Uterus (tissue), 4 donors: Measurements from ENCODE around the gene TXNDC11. TPM values are rescaled to one million over a fixed set of nuclear protein-coding genes. Genes with fewer than 3 reads are reported as not detected.

ENCODE experiments used
- DNase-seq, 2 donors: peaks; one replicate each; pipeline ENCODE4 v3.0.0-alpha.2; 2019 to 2020
- H3K27ac ChIP-seq, 2 donors: fragments of 200-600 bp; sonication (generic); 1 replicate in 1 of 2; 2 replicates in 1 of 2; pipeline ENCODE4 v1.5.1; 2016 to 2018
- H3K27me3 ChIP-seq, 2 donors: fragments of 200-600 bp; sonication (generic); one replicate each; pipeline ENCODE4 v1.5.1; 2018 to 2019; ENCODE audit warnings: control low read depth in 1 of 2
- H3K36me3 ChIP-seq, 2 donors: fragments of 200-600 bp; sonication (generic); one replicate each; pipeline ENCODE4 v1.5.1; 2019; ENCODE audit warnings: control low read depth in 1 of 2
- H3K4me1 ChIP-seq, 2 donors: fragments of 200-600 bp; sonication (generic); one replicate each; pipeline ENCODE4 v1.5.1; 2018 to 2019; ENCODE audit warnings: control low read depth in 1 of 2
- H3K4me3 ChIP-seq, 2 donors: fragments of 200-600 bp; sonication (generic); 1 replicate in 1 of 2; 2 replicates in 1 of 2; pipeline ENCODE4 v1.5.1; 2018 to 2019; ENCODE audit warnings: mild to moderate bottlenecking in 1 of 2
- H3K9me3 ChIP-seq, 2 donors: fragments of 200-600 bp; sonication (generic); one replicate each; pipeline ENCODE4 v1.5.1; 2019; ENCODE audit warnings: control low read depth in 1 of 2
- POLR2A ChIP-seq, 2 donors: fragments of 450-650 bp; IDR thresholded peaks; one replicate each; pipeline ENCODE4 v1.6.1; 2016; ENCODE audit warnings: antibody characterized with exemption in 2 of 2, mild to moderate bottlenecking in 1 of 2, moderate library complexity in 1 of 2
- intact Hi-C: fragments of 100-400 bp; cut with DNase I; formaldehyde crosslinking; loops from one replicate; pipeline ENCODE4 v1.15.1; 2023; ENCODE audit warnings: low total_unique reads
- total RNA-seq, 4 donors: library from RNA; depleted of rRNA in 3 of 4; stranded (reverse); fragments of >200 nt in 3 of 4; gene quantifications; one replicate each; pipeline versions ENCODE4 v1.1.0 to v1.2.4, GENCODE V29; 2014 to 2023
- TF ChIP-seq, protein P1 (sequence below), 4 experiments: fragments of 200-600 bp in 2 of 4; fragments of 450-650 bp in 2 of 4; sonication (generic) in 2 of 4; IDR thresholded peaks; one replicate each; pipeline ENCODE4 v1.5.1; 2016 to 2019; ENCODE audit warnings: antibody characterized with exemption in 4 of 4, mild to moderate bottlenecking in 2 of 4, moderate library complexity in 1 of 4
- donor health status: DM: yes; HTN: yes; CAD: no.

TXNDC11 gene
- total RNA-seq, 4 donors from 2014 or later = 6.1 to 52.0 (median 40.0) TPM

DNA sequence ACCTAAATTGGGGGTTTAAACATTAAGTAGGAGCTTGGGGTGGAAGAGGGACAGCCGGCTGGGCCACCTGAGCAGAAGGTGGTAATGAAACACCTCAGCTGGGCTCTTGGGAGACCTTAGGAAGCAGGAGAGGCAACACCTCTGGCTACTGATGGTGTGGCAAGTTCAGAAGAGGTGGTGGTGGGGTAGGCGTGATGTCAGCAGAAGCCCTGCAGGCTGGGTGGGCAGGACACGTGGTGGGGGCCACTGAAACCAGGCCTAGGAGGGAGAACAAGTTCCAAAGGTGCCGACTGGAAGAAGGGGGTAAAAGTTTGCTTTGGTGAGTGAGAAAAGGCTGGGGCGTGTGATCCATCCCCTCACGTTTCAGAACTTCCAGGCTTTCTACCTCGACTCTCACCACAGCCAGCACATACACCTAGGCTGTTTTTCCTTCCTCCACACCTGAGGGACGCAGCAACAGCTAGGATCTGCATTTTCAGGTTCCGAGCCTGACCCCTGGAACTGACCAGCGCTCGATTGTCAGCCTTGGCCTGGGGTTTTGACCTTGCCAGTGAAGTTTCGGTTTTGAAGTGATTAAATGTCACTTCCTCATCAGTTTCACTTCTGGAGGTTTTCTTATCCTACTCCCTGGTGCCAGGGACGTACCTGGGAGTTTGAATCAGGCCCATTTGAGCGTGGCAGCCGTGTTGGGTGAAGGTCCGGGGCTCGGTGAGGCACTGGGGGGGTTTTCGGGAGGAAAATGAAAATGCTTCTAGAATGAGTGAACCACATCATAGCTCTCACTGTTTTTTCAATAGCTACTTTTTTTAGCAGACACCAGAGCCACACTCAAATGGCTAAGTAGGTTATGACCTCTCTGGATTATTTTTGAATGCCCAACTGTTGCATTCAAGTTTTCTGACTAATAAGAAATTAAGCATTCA lies 64.4 kb downstream of the TXNDC11 start:
- Histone ChIP-seq H3K36me3 (no peaks in the 10 kb centered on the region), H3K4me3 (no peak overlapping the region), H3K27ac (peak overlapping the region in 1 of 2 donors; percentile 56), H3K27me3 (no peaks in the 10 kb centered on the region), H3K4me1 (peaks cover 0 to 9% of the 10 kb centered on the region in 2 donors), H3K9me3 (no peaks in the 10 kb centered on the region)
- intact Hi-C loops = no loop called here
- no peak for TF ChIP-seq POLR2A (IDR thresholded peaks at IDR 0.05)
- TF ChIP-seq, protein P1, sequence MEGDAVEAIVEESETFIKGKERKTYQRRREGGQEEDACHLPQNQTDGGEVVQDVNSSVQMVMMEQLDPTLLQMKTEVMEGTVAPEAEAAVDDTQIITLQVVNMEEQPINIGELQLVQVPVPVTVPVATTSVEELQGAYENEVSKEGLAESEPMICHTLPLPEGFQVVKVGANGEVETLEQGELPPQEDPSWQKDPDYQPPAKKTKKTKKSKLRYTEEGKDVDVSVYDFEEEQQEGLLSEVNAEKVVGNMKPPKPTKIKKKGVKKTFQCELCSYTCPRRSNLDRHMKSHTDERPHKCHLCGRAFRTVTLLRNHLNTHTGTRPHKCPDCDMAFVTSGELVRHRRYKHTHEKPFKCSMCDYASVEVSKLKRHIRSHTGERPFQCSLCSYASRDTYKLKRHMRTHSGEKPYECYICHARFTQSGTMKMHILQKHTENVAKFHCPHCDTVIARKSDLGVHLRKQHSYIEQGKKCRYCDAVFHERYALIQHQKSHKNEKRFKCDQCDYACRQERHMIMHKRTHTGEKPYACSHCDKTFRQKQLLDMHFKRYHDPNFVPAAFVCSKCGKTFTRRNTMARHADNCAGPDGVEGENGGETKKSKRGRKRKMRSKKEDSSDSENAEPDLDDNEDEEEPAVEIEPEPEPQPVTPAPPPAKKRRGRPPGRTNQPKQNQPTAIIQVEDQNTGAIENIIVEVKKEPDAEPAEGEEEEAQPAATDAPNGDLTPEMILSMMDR (IDR thresholded peaks at IDR 0.05) = no peak
- DNase-seq = no peak

- Histone ChIP-seq H3K4me1 (peaks cover 0 to 9% of the 10 kb centered on the region in 2 donors), H3K27ac (peak overlapping the region in 1 of 2 donors; percentile 56), H3K27me3 (no peaks in the 10 kb centered on the region), H3K9me3 (no peaks in the 10 kb centered on the region), H3K4me3 (no peak overlapping the region), H3K36me3 (no peaks in the 10 kb centered on the region)
- DNase-seq = no peak
- TF ChIP-seq, protein P1 (IDR thresholded peaks at IDR 0.05) = no peak
- TF ChIP-seq POLR2A (IDR thresholded peaks at IDR 0.05) = no peak
- intact Hi-C loops = no loop called here
Measured at GRCh38 chr16:11677451-11677951, 65.2 kb downstream of the TXNDC11 start.

DNA sequence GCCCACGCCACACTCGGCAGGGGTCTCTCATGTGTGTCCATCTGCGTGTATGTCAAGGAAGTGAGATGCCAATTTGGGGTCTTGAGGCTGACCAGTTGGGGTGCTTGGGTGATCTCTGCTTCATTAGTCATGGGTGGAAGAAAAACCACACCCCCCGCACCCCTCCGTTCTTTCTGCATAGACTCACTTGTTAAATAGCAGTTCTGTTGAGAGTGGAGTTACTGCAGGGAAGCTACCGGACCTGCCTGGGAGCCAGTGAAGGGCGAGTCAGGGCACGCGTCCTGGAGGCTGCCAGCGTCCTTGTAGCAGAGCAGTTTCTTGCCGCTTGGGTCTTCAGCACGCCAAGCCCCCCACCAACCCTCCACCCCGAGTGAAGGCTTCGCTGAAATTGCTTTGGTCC lies 65.9 kb downstream of the TXNDC11 start:
- intact Hi-C loops = no loop called here
- H3K9me3 ChIP-seq = no peaks in the 10 kb centered on the region
- H3K4me1 ChIP-seq = peaks cover 0 to 9% of the 10 kb centered on the region in 2 donors
- H3K36me3 ChIP-seq = no peaks in the 10 kb centered on the region
- TF ChIP-seq POLR2A (IDR thresholded peaks at IDR 0.05) = no peak
- TF ChIP-seq, protein P1 (IDR thresholded peaks at IDR 0.05) = no peak
- no peaks in the 10 kb centered on the region for H3K27me3 ChIP-seq
- no peak overlapping the region for H3K27ac ChIP-seq
- no peak for DNase-seq
- H3K4me3 ChIP-seq = no peak overlapping the region

DNA sequence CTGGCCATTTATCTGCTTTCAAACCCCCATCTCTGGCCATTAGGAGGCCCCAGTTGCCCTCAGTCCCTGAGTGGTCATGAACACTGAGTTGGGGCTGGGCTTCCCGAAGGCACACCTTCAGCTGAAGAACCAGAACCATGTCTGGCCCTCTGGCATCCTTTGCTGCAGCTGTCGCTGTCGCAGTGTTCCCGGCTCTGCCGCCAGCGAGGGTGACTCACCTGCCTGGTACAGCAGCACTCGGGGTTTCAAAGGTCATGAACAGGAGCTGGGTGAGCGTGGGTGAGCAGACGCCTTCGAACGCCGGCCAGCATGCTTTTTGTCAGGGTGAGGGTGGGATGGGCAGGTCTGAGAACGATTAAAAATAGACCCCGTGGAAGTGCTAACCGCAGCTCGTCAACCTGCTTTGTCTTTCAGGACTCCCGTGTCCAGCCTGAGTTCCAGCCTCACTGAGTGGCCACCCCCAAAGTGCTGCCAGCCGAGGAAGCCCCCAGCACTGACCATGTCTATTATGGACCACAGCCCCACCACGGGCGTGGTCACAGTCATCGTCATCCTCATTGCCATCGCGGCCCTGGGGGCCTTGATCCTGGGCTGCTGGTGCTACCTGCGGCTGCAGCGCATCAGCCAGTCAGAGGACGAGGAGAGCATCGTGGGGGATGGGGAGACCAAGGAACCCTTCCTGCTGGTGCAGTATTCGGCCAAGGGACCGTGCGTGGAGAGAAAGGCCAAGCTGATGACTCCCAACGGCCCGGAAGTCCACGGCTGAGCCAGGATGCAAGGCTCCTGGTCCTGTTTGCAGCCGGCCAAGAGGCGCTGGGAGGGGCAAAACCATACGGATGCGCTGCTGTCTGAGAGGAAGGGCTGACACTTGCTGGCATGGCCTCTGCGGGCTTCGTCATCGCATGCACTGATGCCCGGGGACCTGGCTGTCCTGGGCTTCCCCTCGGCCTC lies 66.8 kb downstream of the TXNDC11 start:
- Histone ChIP-seq H3K27ac (no peak overlapping the region), H3K27me3 (no peaks in the 10 kb centered on the region), H3K4me3 (no peak overlapping the region), H3K4me1 (peaks cover 0 to 9% of the 10 kb centered on the region in 2 donors), H3K9me3 (no peaks in the 10 kb centered on the region), H3K36me3 (no peaks in the 10 kb centered on the region)
- intact Hi-C loops = no loop called here
- DNase-seq = no peak
- TF ChIP-seq POLR2A (IDR thresholded peaks at IDR 0.05) = no peak
- TF ChIP-seq, protein P1 (IDR thresholded peaks at IDR 0.05) = no peak
